ENCODE results near the gene ACP6.
A peak's percentile ranks its signal among the peaks of the same experiment; 100 is the strongest.

ACP6 gene

GRCh38 chr1:147636314-147636713 is 34.0 kb downstream of the ACP6 start:
- H3K9me3 Mint-ChIP-seq, result no peaks in the 10 kb centered on the region
- no peak for DNase-seq
- H3K27ac Mint-ChIP-seq, result no peak overlapping the region
- H3K4me3 Mint-ChIP-seq, result no peak overlapping the region
- no peaks in the 10 kb centered on the region for H3K27me3 Mint-ChIP-seq
- no peaks in the 10 kb centered on the region for H3K36me3 Mint-ChIP-seq (ENCODE audit: low read depth)
- H3K4me1 Mint-ChIP-seq (ENCODE audit: low read depth), result peaks cover 4% of the 10 kb centered on the region

GRCh38 chr1:147635342-147635741 is 35.0 kb downstream of the ACP6 start:
- no peaks in the 10 kb centered on the region for H3K4me1 Mint-ChIP-seq (ENCODE audit: low read depth)
- no peak overlapping the region for H3K27ac Mint-ChIP-seq
- no peaks in the 10 kb centered on the region for H3K9me3 Mint-ChIP-seq
- H3K36me3 Mint-ChIP-seq (ENCODE audit: low read depth), result no peaks in the 10 kb centered on the region
- no peaks in the 10 kb centered on the region for H3K27me3 Mint-ChIP-seq
- no peak overlapping the region for H3K4me3 Mint-ChIP-seq
- DNase-seq, result no peak

GRCh38 chr1:147634645-147635044 is 35.7 kb downstream of the ACP6 start:
- H3K36me3 Mint-ChIP-seq (ENCODE audit: low read depth), result no peaks in the 10 kb centered on the region
- H3K27ac Mint-ChIP-seq, result no peak overlapping the region
- H3K9me3 Mint-ChIP-seq, result no peaks in the 10 kb centered on the region
- no peaks in the 10 kb centered on the region for H3K27me3 Mint-ChIP-seq
- H3K4me3 Mint-ChIP-seq, result no peak overlapping the region
- peaks cover 2% of the 10 kb centered on the region for H3K4me1 Mint-ChIP-seq (ENCODE audit: low read depth)
- no peak for DNase-seq

- Mint-ChIP-seq H3K27ac (no peak overlapping the region), H3K27me3 (no peaks in the 10 kb centered on the region), H3K36me3 (ENCODE audit: low read depth) (no peaks in the 10 kb centered on the region), H3K4me1 (ENCODE audit: low read depth) (peaks cover 8% of the 10 kb centered on the region), H3K4me3 (no peak overlapping the region), H3K9me3 (no peaks in the 10 kb centered on the region)
- no peak for DNase-seq
Observed at GRCh38 chr1:147633759-147634158, 36.6 kb downstream of the ACP6 start.

DNA sequence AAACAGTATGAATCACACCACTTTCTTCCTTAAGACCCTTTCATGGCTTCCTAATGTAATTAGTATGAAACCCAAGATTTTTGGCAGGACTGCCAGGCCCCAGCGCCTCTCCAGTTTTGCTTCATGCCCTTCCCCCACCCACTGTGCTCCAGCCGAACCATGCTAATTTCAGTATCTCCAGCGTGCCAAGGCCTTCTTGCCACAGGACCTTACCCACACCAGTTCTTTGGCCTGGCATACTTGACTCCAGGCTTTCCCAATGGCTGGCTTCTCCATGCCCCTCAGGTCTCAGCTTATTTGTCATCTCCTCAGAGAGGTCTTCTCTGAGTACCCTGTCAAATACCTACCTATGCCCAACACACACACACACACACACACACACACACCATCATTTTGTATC is 38.5 kb downstream of the ACP6 start:
- no peaks in the 10 kb centered on the region for H3K9me3 Mint-ChIP-seq
- H3K27ac Mint-ChIP-seq, result peak overlapping the region; percentile 8
- H3K36me3 Mint-ChIP-seq (ENCODE audit: low read depth), result peaks cover 2% of the 10 kb centered on the region
- no peaks in the 10 kb centered on the region for H3K27me3 Mint-ChIP-seq
- H3K4me3 Mint-ChIP-seq, result no peak overlapping the region
- DNase-seq, result no peak
- peaks cover 21% of the 10 kb centered on the region for H3K4me1 Mint-ChIP-seq (ENCODE audit: low read depth)

DNA sequence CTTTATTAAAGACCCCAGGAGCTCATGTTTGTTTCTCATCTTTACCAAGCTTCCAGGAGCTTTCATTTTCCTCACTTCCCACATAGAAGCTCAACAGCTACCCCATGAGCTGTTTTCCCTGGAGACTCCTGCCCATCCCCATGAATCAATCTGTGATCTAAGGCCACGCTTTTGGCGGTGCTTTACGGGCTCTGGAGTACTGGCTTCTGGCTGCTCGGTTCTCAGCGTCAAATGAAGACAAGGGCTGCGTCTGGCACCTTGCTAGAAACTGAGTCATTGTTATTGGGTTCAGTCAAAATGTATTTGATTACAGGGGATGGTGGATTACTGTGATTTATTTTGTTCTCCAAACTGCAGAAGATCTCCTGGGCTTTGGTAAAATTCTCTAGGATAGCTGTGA is 39.9 kb downstream of the ACP6 start:
- no peaks in the 10 kb centered on the region for H3K9me3 Mint-ChIP-seq
- no peak for DNase-seq
- H3K4me1 Mint-ChIP-seq (ENCODE audit: low read depth), result peaks cover 34% of the 10 kb centered on the region
- no peak overlapping the region for H3K4me3 Mint-ChIP-seq
- H3K36me3 Mint-ChIP-seq (ENCODE audit: low read depth), result peaks cover 11% of the 10 kb centered on the region
- H3K27ac Mint-ChIP-seq, result no peak overlapping the region
- no peaks in the 10 kb centered on the region for H3K27me3 Mint-ChIP-seq

DNA sequence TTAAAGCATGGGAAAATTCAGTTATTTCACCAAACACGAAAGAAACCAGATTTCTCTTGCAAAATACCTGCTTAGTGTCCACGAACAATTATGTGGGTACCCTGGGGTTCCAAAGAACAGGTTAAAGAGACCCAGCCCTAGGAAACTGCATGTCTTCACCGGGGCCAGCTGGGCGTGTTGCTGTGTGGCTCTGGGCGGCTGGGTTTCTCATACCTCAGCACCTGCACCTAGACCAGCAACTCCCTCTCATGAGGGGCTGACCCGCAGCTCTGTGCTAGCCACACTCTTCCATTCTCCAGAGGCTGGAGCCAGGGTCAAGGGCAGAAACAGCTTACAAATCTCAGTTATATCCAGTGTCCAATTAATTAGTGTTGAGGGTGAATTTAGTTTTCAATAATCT is 40.3 kb downstream of the ACP6 start:
- Mint-ChIP-seq H3K27ac (no peak overlapping the region), H3K27me3 (no peaks in the 10 kb centered on the region), H3K36me3 (ENCODE audit: low read depth) (peaks cover 15% of the 10 kb centered on the region), H3K4me3 (no peak overlapping the region), H3K4me1 (ENCODE audit: low read depth) (peaks cover 36% of the 10 kb centered on the region), H3K9me3 (no peaks in the 10 kb centered on the region)
- DNase-seq, result no peak

GRCh38 chr1:147628441-147628840 is 41.9 kb downstream of the ACP6 start:
- H3K27ac Mint-ChIP-seq, result peak overlapping the region; percentile 35
- H3K36me3 Mint-ChIP-seq (ENCODE audit: low read depth), result peaks cover 28% of the 10 kb centered on the region
- H3K4me3 Mint-ChIP-seq, result no peak overlapping the region
- no peak for DNase-seq
- peaks cover 36% of the 10 kb centered on the region for H3K4me1 Mint-ChIP-seq (ENCODE audit: low read depth)
- H3K27me3 Mint-ChIP-seq, result no peaks in the 10 kb centered on the region
- no peaks in the 10 kb centered on the region for H3K9me3 Mint-ChIP-seq

- Mint-ChIP-seq H3K9me3 (no peaks in the 10 kb centered on the region), H3K27ac (no peak overlapping the region), H3K4me3 (no peak overlapping the region), H3K4me1 (ENCODE audit: low read depth) (peaks cover 37% of the 10 kb centered on the region), H3K36me3 (ENCODE audit: low read depth) (peaks cover 37% of the 10 kb centered on the region), H3K27me3 (no peaks in the 10 kb centered on the region)
- DNase-seq, result peak; percentile 69
Observed at GRCh38 chr1:147627435-147628110, 42.8 kb downstream of the ACP6 start.

- no peak for DNase-seq
- no peak overlapping the region for H3K4me3 Mint-ChIP-seq
- peaks cover 38% of the 10 kb centered on the region for H3K4me1 Mint-ChIP-seq (ENCODE audit: low read depth)
- no peak overlapping the region for H3K27ac Mint-ChIP-seq
- H3K36me3 Mint-ChIP-seq (ENCODE audit: low read depth), result peaks cover 45% of the 10 kb centered on the region
- no peaks in the 10 kb centered on the region for H3K9me3 Mint-ChIP-seq
- H3K27me3 Mint-ChIP-seq, result no peaks in the 10 kb centered on the region
Observed at GRCh38 chr1:147626739-147627138, 43.6 kb downstream of the ACP6 start.

DNA sequence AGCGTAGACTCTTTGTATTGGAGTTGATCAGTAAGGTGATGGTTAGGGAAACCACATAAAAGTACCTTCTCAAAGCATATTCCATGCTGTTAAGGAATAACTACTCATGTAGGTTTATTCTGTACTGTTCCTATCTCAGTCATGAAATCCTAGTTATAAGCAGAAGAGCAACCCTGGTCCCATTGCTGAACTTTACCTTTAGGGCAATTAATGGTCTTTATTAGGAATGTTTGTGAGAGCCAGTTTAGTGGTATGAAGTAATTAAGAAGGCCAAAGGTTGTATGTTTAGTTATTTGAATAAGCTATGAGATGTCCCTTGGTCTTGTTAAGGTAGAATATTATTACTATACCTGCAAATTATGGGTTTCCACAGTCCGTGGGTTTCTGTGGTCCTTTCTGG is 44.0 kb downstream of the ACP6 start:
- Mint-ChIP-seq H3K4me1 (ENCODE audit: low read depth) (peaks cover 38% of the 10 kb centered on the region), H3K27ac (no peak overlapping the region), H3K36me3 (ENCODE audit: low read depth) (peaks cover 50% of the 10 kb centered on the region), H3K4me3 (no peak overlapping the region), H3K27me3 (no peaks in the 10 kb centered on the region), H3K9me3 (no peaks in the 10 kb centered on the region)
- DNase-seq, result no peak

GRCh38 chr1:147625362-147625995 is 44.8 kb downstream of the ACP6 start:
- Mint-ChIP-seq H3K4me3 (no peak overlapping the region), H3K4me1 (ENCODE audit: low read depth) (peaks cover 41% of the 10 kb centered on the region), H3K27me3 (no peaks in the 10 kb centered on the region), H3K27ac (no peak overlapping the region), H3K9me3 (no peaks in the 10 kb centered on the region), H3K36me3 (ENCODE audit: low read depth) (peaks cover 58% of the 10 kb centered on the region)
- DNase-seq, result no peak

DNA sequence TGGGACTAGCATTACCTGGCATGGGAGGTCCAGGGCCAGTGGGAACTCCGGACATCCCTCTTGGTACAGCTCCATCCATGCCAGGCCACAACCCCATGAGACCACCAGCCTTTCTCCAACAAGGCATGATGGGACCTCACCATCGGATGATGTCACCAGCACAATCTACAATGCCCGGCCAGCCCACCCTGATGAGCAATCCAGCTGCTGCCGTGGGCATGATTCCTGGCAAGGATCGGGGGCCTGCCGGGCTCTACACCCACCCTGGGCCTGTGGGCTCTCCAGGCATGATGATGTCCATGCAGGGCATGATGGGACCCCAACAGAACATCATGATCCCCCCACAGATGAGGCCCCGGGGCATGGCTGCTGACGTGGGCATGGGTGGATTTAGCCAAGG is 45.8 kb downstream of the ACP6 start:
- Mint-ChIP-seq H3K4me1 (ENCODE audit: low read depth) (peaks cover 38% of the 10 kb centered on the region), H3K27ac (no peak overlapping the region), H3K9me3 (no peaks in the 10 kb centered on the region), H3K27me3 (no peaks in the 10 kb centered on the region), H3K4me3 (no peak overlapping the region), H3K36me3 (ENCODE audit: low read depth) (peaks cover 67% of the 10 kb centered on the region)
- DNase-seq, result no peak

GRCh38 chr1:147624011-147624410 is 46.3 kb downstream of the ACP6 start:
- Mint-ChIP-seq H3K27ac (no peak overlapping the region), H3K4me1 (ENCODE audit: low read depth) (peaks cover 34% of the 10 kb centered on the region), H3K9me3 (no peaks in the 10 kb centered on the region), H3K36me3 (ENCODE audit: low read depth) (peaks cover 73% of the 10 kb centered on the region), H3K4me3 (no peak overlapping the region), H3K27me3 (no peaks in the 10 kb centered on the region)
- DNase-seq, result no peak

- Mint-ChIP-seq H3K4me3 (no peak overlapping the region), H3K36me3 (ENCODE audit: low read depth) (peaks cover 85% of the 10 kb centered on the region), H3K27me3 (no peaks in the 10 kb centered on the region), H3K9me3 (no peaks in the 10 kb centered on the region), H3K27ac (peak overlapping the region; percentile 34), H3K4me1 (ENCODE audit: low read depth) (peaks cover 40% of the 10 kb centered on the region)
- no peak for DNase-seq
Observed at GRCh38 chr1:147622731-147623130, 47.6 kb downstream of the ACP6 start.

All from activated T-cell treated with anti-CD3 and anti-CD28 coated beads, Interleukin-2, amount 50 U/mL, for 24 hours (primary cell).